WTC11 (cell line): ENCODE measurements around the gene AQP2. TPM values are rescaled to one million over a fixed set of nuclear protein-coding genes. Genes with fewer than 3 reads are reported as not detected.

Source experiments
- ATAC-seq: fragments of 200-7000 bp; cut with Tn5 transposase; 2 replicates; pipeline ENCODE4 v1.10.0; 2021; ENCODE audit warnings: mild to moderate bottlenecking, moderate library complexity
- CTCF ChIA-PET: fragments of 300-600 bp; sonication (Branson Sonifier 250); formaldehyde crosslinking; loops from one replicate; lab custom pipeline; 2021; ENCODE audit warnings: antibody characterized with exemption; lab: Charles Lee
- POLR2A ChIA-PET: fragments of 350-600 bp; sonication (Branson Sonifier 250); formaldehyde crosslinking; loops from one replicate; lab custom pipeline; 2021; ENCODE audit warnings: antibody characterized with exemption; lab: Charles Lee
- DNase-seq: peaks from one replicate; pipeline ENCODE4 v3.0.0; 2021; ENCODE audit warnings: low spot score
- H3K27ac Mint-ChIP-seq: 2 replicates; pipeline ENCODE4 v1.8.0; 2021; ENCODE audit warnings: mixed read lengths
- H3K27me3 Mint-ChIP-seq: 2 replicates; pipeline ENCODE4 v1.8.0; 2021; ENCODE audit warnings: low read depth, mild to moderate bottlenecking, moderate library complexity, mixed read lengths
- H3K36me3 Mint-ChIP-seq: 2 replicates; pipeline ENCODE4 v1.8.0; 2021; ENCODE audit warnings: mixed read lengths
- H3K4me1 Mint-ChIP-seq: 2 replicates; pipeline ENCODE4 v1.8.0; 2022; ENCODE audit warnings: mixed read lengths
- H3K4me3 Mint-ChIP-seq: 2 replicates; pipeline ENCODE4 v1.8.0; 2021; ENCODE audit warnings: mild to moderate bottlenecking, moderate library complexity, mixed read lengths
- H3K9me3 Mint-ChIP-seq: 2 replicates; pipeline ENCODE4 v1.8.0; 2021; ENCODE audit warnings: mixed read lengths
- FOXP1 ChIP-seq: sonication (generic); formaldehyde crosslinking; IDR thresholded peaks from 2 replicates; pipeline ENCODE4 v1.8.0; 2022; ENCODE audit warnings: missing genetic modification reagents, mild to moderate bottlenecking, moderate library complexity, borderline replicate concordance
- GABPB1 ChIP-seq: sonication (generic); formaldehyde crosslinking; IDR thresholded peaks from 2 replicates; pipeline ENCODE4 v1.8.1; 2023; ENCODE audit warnings: mild to moderate bottlenecking, missing genetic modification reagents
- GRHL2 ChIP-seq: fragments of 250-450 bp; sonication (Bioruptor Pico); IDR thresholded peaks from 2 replicates; pipeline ENCODE4 v1.8.0; 2022; ENCODE audit warnings: mild to moderate bottlenecking, moderate library complexity; ENCODE audit not compliant: insufficient replicate concordance, severe bottlenecking
- IRF2 ChIP-seq: sonication (generic); formaldehyde crosslinking; IDR thresholded peaks from 2 replicates; pipeline ENCODE4 v1.8.0; 2022; ENCODE audit warnings: low read depth, missing genetic modification reagents, borderline replicate concordance
- JAZF1 ChIP-seq: fragments of 250-450 bp; sonication (Bioruptor Pico); IDR thresholded peaks from 2 replicates; pipeline ENCODE4 v1.9.0; 2021; ENCODE audit warnings: moderate library complexity, mild to moderate bottlenecking, inconsistent platforms
- JUN ChIP-seq: sonication (generic); formaldehyde crosslinking; IDR thresholded peaks from 2 replicates; pipeline ENCODE4 v1.8.0; 2023; ENCODE audit warnings: mild to moderate bottlenecking, missing genetic modification reagents
- MXD4 ChIP-seq: fragments of 250-450 bp; sonication (Bioruptor Pico); IDR thresholded peaks from 2 replicates; pipeline ENCODE4 v1.8.0; 2021; ENCODE audit warnings: mild to moderate bottlenecking, moderate library complexity, borderline replicate concordance
- NR1H2 ChIP-seq: sonication (generic); formaldehyde crosslinking; IDR thresholded peaks from 2 replicates; pipeline ENCODE4 v1.9.0; 2021; ENCODE audit warnings: mild to moderate bottlenecking, moderate library complexity, missing genetic modification reagents
- NR2C2 ChIP-seq: sonication (generic); formaldehyde crosslinking; IDR thresholded peaks from 2 replicates; pipeline ENCODE4 v1.8.0; 2022; ENCODE audit warnings: mild to moderate bottlenecking, missing genetic modification reagents
- NR3C1 ChIP-seq: sonication (generic); formaldehyde crosslinking; conservative IDR thresholded peaks from 2 replicates; pipeline ENCODE4 v1.8.1; 2023; ENCODE audit warnings: low read depth, mild to moderate bottlenecking, missing genetic modification reagents
- OVOL2 ChIP-seq: fragments of 250-450 bp; sonication (Bioruptor Pico); IDR thresholded peaks from 2 replicates; pipeline ENCODE4 v1.9.0; 2021; ENCODE audit warnings: mild to moderate bottlenecking, borderline replicate concordance
- RELA ChIP-seq: sonication (generic); formaldehyde crosslinking; IDR thresholded peaks from 2 replicates; pipeline ENCODE4 v1.8.1; 2022; ENCODE audit warnings: missing genetic modification reagents, mild to moderate bottlenecking, borderline replicate concordance
- ZBTB21 ChIP-seq: sonication (generic); formaldehyde crosslinking; IDR thresholded peaks from 2 replicates; pipeline ENCODE4 v1.8.1; 2023; ENCODE audit warnings: mild to moderate bottlenecking, missing genetic modification reagents, borderline replicate concordance
- ZNF263 ChIP-seq: sonication (generic); formaldehyde crosslinking; IDR thresholded peaks from 2 replicates; pipeline ENCODE4 v1.8.1; 2022; ENCODE audit warnings: low read depth, mild to moderate bottlenecking, moderate library complexity, missing genetic modification reagents
- ZNF317 ChIP-seq: sonication (generic); formaldehyde crosslinking; IDR thresholded peaks from 2 replicates; pipeline ENCODE4 v1.8.1; 2023; ENCODE audit warnings: low read depth, mild to moderate bottlenecking, moderate library complexity, missing genetic modification reagents, borderline replicate concordance
- ZNF396 ChIP-seq: fragments of 250-450 bp; sonication (Bioruptor Pico); IDR thresholded peaks from 2 replicates; pipeline ENCODE4 v1.8.0; 2021; ENCODE audit warnings: mild to moderate bottlenecking, moderate library complexity, borderline replicate concordance
- total RNA-seq: library from RNA; stranded (reverse); gene quantifications from 3 replicates; pipeline ENCODE4 v1.2.3, GENCODE V29; 2021
- TF ChIP-seq, protein P1 (sequence below): fragments of 250-450 bp; sonication (Bioruptor Pico); IDR thresholded peaks from 2 replicates; pipeline ENCODE4 v1.9.0; 2021; ENCODE audit warnings: mild to moderate bottlenecking
- TF ChIP-seq, protein P2 (sequence below): sonication (generic); formaldehyde crosslinking; IDR thresholded peaks from 2 replicates; pipeline ENCODE4 v1.8.1; 2022; ENCODE audit warnings: missing genetic modification reagents, borderline replicate concordance
- TF ChIP-seq, protein P3 (sequence below): sonication (generic); formaldehyde crosslinking; IDR thresholded peaks from 2 replicates; pipeline ENCODE4 v1.8.1; 2023; ENCODE audit warnings: mild to moderate bottlenecking, missing genetic modification reagents, borderline replicate concordance
- TF ChIP-seq, protein P4 (sequence below): fragments of 250-450 bp; sonication (Bioruptor Pico); IDR thresholded peaks from 2 replicates; pipeline ENCODE4 v1.9.0; 2021; ENCODE audit warnings: moderate library complexity, mild to moderate bottlenecking, inconsistent platforms, borderline replicate concordance
- TF ChIP-seq, protein P5 (sequence below): fragments of 250-450 bp; sonication (Bioruptor Pico); IDR thresholded peaks from 2 replicates; pipeline ENCODE4 v2.1.2; 2022; ENCODE audit warnings: mild to moderate bottlenecking, moderate library complexity
- TF ChIP-seq, protein P6 (sequence below): fragments of 200-600 bp; IDR thresholded peaks from 2 replicates; pipeline ENCODE4 v1.8.0; 2022; ENCODE audit warnings: antibody characterized with exemption
- TF ChIP-seq, protein P7 (sequence below): sonication (generic); formaldehyde crosslinking; IDR thresholded peaks from 2 replicates; pipeline ENCODE4 v1.8.1; 2023; ENCODE audit warnings: mild to moderate bottlenecking, missing genetic modification reagents

Gene AQP2
- total RNA-seq, 1 experiment from 2014 or later = not detected

DNA sequence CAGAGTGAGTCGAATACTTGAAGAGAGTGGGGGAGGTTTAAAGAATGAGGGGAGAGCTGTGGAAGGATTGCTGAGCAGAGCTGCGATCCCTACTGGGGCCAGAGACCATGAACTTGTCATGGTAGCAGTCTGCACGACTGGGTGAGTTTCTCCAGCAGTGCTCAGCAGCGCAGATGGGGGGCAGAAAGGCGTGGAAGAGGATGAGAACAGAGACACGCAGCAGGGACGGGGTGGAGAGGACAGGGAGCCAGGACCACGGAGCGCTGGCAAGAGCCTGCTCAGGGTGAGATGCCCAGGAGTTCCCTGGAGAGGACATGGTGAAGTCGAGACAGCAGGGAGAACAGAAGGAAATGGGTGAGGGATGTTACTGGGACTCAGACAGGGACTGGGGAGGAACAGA is 20.1 kb downstream of the AQP2 start:
- Mint-ChIP-seq H3K36me3 (no peaks in the 10 kb centered on the region), H3K9me3 (no peaks in the 10 kb centered on the region), H3K4me1 (peaks cover 10% of the 10 kb centered on the region), H3K27ac (no peak overlapping the region), H3K4me3 (no peak overlapping the region), H3K27me3 (peaks cover 16% of the 10 kb centered on the region)
- ChIA-PET CTCF (interaction anchor here (1.1 to 10.9 kb wide), 5 partner anchors 10 to 103 kb away, joined by 3 to 219 read pairs (median 114); partner anchors contain the start of gene AQP2), POLR2A (no interaction called here)
- ATAC-seq (no peak), DNase-seq (no peak)
- no peak for TF ChIP-seq RELA (CRISPR knock-in tag)
- TF ChIP-seq FOXP1 (CRISPR knock-in tag) = no peak
- no peak for TF ChIP-seq ZNF317 (CRISPR knock-in tag)
- TF ChIP-seq JAZF1 (CRISPR knock-in tag) = no peak
- TF ChIP-seq, protein P1, sequence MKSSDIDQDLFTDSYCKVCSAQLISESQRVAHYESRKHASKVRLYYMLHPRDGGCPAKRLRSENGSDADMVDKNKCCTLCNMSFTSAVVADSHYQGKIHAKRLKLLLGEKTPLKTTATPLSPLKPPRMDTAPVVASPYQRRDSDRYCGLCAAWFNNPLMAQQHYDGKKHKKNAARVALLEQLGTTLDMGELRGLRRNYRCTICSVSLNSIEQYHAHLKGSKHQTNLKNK (CRISPR knock-in tag) = no peak

DNA sequence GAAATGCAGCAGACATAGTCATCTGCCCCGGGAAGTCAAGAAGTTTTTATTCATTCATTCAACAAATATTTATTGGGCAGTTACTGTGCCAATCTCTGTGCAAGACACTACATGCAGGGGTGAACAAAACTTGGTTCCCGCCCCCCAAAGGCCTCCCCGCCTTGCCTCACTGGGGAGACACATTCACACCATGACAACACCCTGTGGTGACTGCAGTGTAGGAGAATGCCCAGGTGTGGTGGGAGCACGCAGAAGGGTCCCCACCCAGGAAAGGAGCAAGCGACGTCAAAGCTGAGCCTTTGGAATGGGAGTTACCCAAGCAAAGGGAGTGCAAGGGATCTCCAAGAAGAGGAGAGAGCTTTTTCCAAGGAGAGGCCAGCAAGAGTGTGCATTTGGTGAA is 20.6 kb downstream of the AQP2 start:
- ChIA-PET CTCF (interaction anchor here (1.1 to 10.9 kb wide), 6 partner anchors 10 to 104 kb away, joined by 3 to 219 read pairs (median 7); partner anchors contain the start of gene AQP2), POLR2A (no interaction called here)
- Mint-ChIP-seq H3K4me3 (no peak overlapping the region), H3K36me3 (no peaks in the 10 kb centered on the region), H3K27me3 (peaks cover 14% of the 10 kb centered on the region), H3K27ac (no peak overlapping the region), H3K4me1 (peaks cover 10% of the 10 kb centered on the region)
- ATAC-seq = no peak
- DNase-seq = no peak
- TF ChIP-seq OVOL2 (CRISPR knock-in tag) = no peak
- TF ChIP-seq, protein P2, sequence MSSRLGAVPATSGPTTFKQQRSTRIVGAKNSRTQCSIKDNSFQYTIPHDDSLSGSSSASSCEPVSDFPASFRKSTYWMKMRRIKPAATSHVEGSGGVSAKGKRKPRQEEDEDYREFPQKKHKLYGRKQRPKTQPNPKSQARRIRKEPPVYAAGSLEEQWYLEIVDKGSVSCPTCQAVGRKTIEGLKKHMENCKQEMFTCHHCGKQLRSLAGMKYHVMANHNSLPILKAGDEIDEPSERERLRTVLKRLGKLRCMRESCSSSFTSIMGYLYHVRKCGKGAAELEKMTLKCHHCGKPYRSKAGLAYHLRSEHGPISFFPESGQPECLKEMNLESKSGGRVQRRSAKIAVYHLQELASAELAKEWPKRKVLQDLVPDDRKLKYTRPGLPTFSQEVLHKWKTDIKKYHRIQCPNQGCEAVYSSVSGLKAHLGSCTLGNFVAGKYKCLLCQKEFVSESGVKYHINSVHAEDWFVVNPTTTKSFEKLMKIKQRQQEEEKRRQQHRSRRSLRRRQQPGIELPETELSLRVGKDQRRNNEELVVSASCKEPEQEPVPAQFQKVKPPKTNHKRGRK (CRISPR knock-in tag) = no peak
- TF ChIP-seq ZBTB21 (CRISPR knock-in tag) = no peak
- TF ChIP-seq, protein P3, sequence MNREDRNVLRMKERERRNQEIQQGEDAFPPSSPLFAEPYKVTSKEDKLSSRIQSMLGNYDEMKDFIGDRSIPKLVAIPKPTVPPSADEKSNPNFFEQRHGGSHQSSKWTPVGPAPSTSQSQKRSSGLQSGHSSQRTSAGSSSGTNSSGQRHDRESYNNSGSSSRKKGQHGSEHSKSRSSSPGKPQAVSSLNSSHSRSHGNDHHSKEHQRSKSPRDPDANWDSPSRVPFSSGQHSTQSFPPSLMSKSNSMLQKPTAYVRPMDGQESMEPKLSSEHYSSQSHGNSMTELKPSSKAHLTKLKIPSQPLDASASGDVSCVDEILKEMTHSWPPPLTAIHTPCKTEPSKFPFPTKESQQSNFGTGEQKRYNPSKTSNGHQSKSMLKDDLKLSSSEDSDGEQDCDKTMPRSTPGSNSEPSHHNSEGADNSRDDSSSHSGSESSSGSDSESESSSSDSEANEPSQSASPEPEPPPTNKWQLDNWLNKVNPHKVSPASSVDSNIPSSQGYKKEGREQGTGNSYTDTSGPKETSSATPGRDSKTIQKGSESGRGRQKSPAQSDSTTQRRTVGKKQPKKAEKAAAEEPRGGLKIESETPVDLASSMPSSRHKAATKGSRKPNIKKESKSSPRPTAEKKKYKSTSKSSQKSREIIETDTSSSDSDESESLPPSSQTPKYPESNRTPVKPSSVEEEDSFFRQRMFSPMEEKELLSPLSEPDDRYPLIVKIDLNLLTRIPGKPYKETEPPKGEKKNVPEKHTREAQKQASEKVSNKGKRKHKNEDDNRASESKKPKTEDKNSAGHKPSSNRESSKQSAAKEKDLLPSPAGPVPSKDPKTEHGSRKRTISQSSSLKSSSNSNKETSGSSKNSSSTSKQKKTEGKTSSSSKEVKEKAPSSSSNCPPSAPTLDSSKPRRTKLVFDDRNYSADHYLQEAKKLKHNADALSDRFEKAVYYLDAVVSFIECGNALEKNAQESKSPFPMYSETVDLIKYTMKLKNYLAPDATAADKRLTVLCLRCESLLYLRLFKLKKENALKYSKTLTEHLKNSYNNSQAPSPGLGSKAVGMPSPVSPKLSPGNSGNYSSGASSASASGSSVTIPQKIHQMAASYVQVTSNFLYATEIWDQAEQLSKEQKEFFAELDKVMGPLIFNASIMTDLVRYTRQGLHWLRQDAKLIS (CRISPR knock-in tag) = no peak
- TF ChIP-seq, protein P4, sequence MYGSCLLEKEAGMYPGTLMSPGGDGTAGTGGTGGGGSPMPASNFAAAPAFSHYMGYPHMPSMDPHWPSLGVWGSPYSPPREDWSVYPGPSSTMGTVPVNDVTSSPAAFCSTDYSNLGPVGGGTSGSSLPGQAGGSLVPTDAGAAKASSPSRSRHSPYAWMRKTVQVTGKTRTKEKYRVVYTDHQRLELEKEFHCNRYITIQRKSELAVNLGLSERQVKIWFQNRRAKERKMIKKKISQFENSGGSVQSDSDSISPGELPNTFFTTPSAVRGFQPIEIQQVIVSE (CRISPR knock-in tag) = no peak
- no peak for TF ChIP-seq NR3C1 (CRISPR knock-in tag)
- no peak for TF ChIP-seq IRF2
- no peak for TF ChIP-seq RELA (CRISPR knock-in tag)
- TF ChIP-seq, protein P5, sequence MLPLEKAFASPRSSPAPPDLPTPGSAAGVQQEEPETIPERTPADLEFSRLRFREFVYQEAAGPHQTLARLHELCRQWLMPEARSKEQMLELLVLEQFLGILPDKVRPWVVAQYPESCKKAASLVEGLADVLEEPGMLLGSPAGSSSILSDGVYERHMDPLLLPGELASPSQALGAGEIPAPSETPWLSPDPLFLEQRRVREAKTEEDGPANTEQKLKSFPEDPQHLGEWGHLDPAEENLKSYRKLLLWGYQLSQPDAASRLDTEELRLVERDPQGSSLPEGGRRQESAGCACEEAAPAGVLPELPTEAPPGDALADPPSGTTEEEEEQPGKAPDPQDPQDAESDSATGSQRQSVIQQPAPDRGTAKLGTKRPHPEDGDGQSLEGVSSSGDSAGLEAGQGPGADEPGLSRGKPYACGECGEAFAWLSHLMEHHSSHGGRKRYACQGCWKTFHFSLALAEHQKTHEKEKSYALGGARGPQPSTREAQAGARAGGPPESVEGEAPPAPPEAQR (CRISPR knock-in tag) = no peak
- no peak for TF ChIP-seq GRHL2 (CRISPR knock-in tag)
- TF ChIP-seq GABPB1 (CRISPR knock-in tag) = no peak
- TF ChIP-seq JUN = no peak
- TF ChIP-seq NR1H2 = no peak
- no peak for TF ChIP-seq ZNF317 (CRISPR knock-in tag)
- TF ChIP-seq MXD4 = no peak
- no peak for TF ChIP-seq ZNF396 (CRISPR knock-in tag)
- TF ChIP-seq, protein P6, sequence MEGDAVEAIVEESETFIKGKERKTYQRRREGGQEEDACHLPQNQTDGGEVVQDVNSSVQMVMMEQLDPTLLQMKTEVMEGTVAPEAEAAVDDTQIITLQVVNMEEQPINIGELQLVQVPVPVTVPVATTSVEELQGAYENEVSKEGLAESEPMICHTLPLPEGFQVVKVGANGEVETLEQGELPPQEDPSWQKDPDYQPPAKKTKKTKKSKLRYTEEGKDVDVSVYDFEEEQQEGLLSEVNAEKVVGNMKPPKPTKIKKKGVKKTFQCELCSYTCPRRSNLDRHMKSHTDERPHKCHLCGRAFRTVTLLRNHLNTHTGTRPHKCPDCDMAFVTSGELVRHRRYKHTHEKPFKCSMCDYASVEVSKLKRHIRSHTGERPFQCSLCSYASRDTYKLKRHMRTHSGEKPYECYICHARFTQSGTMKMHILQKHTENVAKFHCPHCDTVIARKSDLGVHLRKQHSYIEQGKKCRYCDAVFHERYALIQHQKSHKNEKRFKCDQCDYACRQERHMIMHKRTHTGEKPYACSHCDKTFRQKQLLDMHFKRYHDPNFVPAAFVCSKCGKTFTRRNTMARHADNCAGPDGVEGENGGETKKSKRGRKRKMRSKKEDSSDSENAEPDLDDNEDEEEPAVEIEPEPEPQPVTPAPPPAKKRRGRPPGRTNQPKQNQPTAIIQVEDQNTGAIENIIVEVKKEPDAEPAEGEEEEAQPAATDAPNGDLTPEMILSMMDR = no peak
- TF ChIP-seq, protein P7, sequence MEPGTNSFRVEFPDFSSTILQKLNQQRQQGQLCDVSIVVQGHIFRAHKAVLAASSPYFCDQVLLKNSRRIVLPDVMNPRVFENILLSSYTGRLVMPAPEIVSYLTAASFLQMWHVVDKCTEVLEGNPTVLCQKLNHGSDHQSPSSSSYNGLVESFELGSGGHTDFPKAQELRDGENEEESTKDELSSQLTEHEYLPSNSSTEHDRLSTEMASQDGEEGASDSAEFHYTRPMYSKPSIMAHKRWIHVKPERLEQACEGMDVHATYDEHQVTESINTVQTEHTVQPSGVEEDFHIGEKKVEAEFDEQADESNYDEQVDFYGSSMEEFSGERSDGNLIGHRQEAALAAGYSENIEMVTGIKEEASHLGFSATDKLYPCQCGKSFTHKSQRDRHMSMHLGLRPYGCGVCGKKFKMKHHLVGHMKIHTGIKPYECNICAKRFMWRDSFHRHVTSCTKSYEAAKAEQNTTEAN (CRISPR knock-in tag) = no peak
- no peak for TF ChIP-seq NR2C2 (CRISPR knock-in tag)
- no peak for TF ChIP-seq ZNF263 (CRISPR knock-in tag)
- TF ChIP-seq, all 79 proteins: peak for 0
- no peaks in the 10 kb centered on the region for H3K9me3 Mint-ChIP-seq
